ENCODE measurements around the gene WNT8B. TPM values are rescaled to one million over a fixed set of nuclear protein-coding genes. Genes with fewer than 3 reads are reported as not detected.

WNT8B gene
- total and polyA plus RNA-seq, 2 of the 13 experiments (the other 11 are each of a cell fraction or from before 2014, with no cell fraction given), result 0.07 to 0.20 TPM

DNA sequence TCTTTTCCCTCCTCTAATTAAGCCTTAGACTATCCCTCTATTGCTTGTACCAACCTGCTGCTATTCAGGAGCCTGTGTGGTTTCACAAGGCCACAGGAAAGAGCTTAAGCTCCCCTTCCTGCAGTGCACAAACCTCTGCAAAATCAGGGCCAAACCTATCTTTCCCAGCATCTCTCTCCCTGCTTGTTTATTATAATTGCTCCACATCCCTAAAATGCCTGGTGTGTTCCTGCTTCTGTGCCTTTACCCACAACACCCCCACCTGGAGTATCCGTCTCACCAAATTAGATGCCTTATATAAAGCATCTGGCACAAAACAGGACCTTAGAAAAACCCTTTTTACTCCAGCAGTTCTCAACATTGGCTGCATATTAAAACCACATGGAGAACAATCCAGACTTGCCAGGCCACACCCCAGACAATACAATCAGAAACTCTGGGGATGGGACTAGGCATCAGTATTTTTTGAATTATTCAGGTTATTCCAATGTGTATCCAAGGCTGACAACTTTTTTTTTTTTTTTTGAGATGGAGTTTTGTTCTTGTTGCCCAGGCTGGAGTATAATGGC is 40.2 kb downstream of the WNT8B start (continued):
- TF ChIP-seq, protein P1, sequence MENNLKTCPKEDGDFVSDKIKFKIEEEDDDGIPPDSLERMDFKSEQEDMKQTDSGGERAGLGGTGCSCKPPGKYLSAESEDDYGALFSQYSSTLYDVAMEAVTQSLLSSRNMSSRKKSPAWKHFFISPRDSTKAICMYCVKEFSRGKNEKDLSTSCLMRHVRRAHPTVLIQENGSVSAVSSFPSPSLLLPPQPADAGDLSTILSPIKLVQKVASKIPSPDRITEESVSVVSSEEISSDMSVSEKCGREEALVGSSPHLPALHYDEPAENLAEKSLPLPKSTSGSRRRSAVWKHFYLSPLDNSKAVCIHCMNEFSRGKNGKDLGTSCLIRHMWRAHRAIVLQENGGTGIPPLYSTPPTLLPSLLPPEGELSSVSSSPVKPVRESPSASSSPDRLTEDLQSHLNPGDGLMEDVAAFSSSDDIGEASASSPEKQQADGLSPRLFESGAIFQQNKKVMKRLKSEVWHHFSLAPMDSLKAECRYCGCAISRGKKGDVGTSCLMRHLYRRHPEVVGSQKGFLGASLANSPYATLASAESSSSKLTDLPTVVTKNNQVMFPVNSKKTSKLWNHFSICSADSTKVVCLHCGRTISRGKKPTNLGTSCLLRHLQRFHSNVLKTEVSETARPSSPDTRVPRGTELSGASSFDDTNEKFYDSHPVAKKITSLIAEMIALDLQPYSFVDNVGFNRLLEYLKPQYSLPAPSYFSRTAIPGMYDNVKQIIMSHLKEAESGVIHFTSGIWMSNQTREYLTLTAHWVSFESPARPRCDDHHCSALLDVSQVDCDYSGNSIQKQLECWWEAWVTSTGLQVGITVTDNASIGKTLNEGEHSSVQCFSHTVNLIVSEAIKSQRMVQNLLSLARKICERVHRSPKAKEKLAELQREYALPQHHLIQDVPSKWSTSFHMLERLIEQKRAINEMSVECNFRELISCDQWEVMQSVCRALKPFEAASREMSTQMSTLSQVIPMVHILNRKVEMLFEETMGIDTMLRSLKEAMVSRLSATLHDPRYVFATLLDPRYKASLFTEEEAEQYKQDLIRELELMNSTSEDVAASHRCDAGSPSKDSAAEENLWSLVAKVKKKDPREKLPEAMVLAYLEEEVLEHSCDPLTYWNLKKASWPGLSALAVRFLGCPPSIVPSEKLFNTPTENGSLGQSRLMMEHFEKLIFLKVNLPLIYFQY (CRISPR knock-in tag; IDR thresholded peaks at IDR 0.05; ENCODE audit: borderline replicate concordance), result no peak
- TF ChIP-seq, protein P2, sequence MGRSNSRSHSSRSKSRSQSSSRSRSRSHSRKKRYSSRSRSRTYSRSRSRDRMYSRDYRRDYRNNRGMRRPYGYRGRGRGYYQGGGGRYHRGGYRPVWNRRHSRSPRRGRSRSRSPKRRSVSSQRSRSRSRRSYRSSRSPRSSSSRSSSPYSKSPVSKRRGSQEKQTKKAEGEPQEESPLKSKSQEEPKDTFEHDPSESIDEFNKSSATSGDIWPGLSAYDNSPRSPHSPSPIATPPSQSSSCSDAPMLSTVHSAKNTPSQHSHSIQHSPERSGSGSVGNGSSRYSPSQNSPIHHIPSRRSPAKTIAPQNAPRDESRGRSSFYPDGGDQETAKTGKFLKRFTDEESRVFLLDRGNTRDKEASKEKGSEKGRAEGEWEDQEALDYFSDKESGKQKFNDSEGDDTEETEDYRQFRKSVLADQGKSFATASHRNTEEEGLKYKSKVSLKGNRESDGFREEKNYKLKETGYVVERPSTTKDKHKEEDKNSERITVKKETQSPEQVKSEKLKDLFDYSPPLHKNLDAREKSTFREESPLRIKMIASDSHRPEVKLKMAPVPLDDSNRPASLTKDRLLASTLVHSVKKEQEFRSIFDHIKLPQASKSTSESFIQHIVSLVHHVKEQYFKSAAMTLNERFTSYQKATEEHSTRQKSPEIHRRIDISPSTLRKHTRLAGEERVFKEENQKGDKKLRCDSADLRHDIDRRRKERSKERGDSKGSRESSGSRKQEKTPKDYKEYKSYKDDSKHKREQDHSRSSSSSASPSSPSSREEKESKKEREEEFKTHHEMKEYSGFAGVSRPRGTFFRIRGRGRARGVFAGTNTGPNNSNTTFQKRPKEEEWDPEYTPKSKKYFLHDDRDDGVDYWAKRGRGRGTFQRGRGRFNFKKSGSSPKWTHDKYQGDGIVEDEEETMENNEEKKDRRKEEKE (IDR thresholded peaks at IDR 0.05), result no peak
- TF ChIP-seq ZNF629 (CRISPR knock-in tag; conservative IDR thresholded peaks at IDR 0.05) (no peak), KLF6 (CRISPR knock-in tag; IDR thresholded peaks at IDR 0.05) (no peak), ZNF232 (CRISPR knock-in tag; IDR thresholded peaks at IDR 0.05; ENCODE audit: borderline replicate concordance) (no peak), SP2 (CRISPR knock-in tag; IDR thresholded peaks at IDR 0.05) (no peak), PAWR (CRISPR knock-in tag; IDR thresholded peaks at IDR 0.05; ENCODE audit: borderline replicate concordance) (no peak), NBN (conservative IDR thresholded peaks at IDR 0.05) (no peak), ZNF138 (CRISPR knock-in tag; IDR thresholded peaks at IDR 0.05; ENCODE audit: low read depth) (no peak), ZNF431 (CRISPR knock-in tag; IDR thresholded peaks at IDR 0.05; ENCODE audit: borderline replicate concordance, low read depth) (no peak)

Data from HepG2 (cell line).